GM12875 (cell line): ENCODE measurements around the gene SPRR2A.
"Not testable (repeated sequence)": the region's sequence is repeated elsewhere in the genome, so short reads cannot be mapped to it uniquely, and the experiment has no call there.

Source experiments
- H3K4me3 ChIP-seq: one replicate; pipeline ENCODE4 v1.5.1; 2011; ENCODE audit warnings: low read depth, low read length, control low read depth
- CTCF ChIP-seq: IDR thresholded peaks from 2 replicates; pipeline ENCODE4 v1.5.1; 2011; ENCODE audit warnings: low read depth, mild to moderate bottlenecking, control low read depth, inconsistent platforms, low read length, moderate library complexity, borderline replicate concordance; ENCODE audit not compliant: insufficient read depth

The SPRR2A gene

DNA sequence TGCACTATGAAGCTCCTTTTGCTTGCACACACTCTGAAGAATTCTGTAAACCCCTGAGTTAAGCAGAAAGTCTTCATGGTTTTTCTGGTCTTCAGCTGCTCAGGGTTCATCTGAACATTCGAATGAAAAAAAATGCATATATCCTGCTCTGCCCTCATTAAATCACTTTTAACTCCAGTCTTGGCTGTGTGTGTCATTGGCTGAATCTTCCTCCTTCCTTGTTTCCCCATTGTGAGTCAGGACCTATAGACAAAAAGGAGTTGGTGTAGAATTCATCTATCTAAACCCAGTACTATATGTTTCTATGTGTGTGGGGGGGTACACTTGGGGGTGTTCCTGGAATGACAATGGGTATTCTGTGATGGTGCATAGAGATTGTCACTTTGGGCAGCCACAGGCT lies 32.9 kb downstream of the SPRR2A start:
- no peak for TF ChIP-seq CTCF
- H3K4me3 ChIP-seq, result no peak overlapping the region

DNA sequence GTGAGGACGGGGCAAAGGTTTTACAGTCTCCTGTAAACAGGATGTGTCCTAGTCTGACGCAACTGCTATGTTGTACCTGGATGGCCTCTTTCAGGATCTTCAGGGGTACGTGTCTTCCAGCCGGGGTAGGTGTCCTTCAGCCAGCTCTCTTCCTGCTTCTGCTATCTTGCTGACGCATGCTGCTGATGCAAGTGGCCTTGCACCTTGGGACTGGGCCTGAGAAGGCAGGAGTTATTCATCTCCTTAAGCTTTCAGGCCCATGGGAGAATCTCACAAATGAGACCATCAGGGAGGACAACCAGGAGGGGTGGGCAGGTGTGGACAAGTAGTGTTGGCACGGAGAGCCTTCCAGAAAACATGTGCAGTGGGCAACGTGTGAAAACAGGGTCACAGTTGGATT lies 34.2 kb downstream of the SPRR2A start:
- no peak for TF ChIP-seq CTCF
- H3K4me3 ChIP-seq, result no peak overlapping the region

DNA sequence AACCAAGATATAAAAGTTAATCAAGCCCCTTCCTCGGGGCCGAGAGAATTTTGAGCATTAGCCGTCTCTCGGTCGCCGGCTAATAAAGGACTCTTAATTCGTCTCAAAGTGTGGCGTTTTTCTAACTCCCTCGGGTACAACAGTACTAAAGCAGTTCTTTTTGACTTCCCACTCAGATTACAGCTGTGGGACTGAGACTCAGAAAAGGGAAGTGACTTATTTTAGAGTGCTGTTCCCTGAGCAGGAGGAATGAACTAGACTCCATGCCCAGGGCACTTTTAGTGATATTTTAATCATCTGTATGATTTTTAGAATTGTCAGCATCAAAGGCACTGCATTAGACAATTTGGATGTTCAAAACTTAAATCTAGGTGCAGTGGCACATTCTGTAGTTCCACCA lies 35.0 kb downstream of the SPRR2A start:
- not testable (repeated sequence) for H3K4me3 ChIP-seq

DNA sequence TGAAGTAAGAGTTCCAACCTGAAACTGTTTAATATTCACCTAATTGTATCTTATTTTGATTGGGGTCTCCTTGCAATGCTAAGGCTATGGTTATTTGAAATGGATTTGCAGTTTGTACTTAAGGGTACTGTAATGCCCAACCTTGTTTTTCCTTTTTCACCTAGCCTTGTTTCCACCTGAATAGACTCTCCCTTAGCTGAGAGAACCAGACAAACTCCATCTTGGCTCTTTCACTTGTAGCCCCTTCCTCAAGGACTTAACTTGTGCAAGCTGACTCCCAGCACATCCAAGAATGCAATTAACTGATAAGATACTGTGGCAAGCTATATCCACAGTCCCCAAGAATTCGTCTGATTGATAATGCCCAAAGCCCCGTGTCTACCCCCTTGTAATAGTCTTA lies 35.5 kb downstream of the SPRR2A start:
- not testable (repeated sequence) for H3K4me3 ChIP-seq

DNA sequence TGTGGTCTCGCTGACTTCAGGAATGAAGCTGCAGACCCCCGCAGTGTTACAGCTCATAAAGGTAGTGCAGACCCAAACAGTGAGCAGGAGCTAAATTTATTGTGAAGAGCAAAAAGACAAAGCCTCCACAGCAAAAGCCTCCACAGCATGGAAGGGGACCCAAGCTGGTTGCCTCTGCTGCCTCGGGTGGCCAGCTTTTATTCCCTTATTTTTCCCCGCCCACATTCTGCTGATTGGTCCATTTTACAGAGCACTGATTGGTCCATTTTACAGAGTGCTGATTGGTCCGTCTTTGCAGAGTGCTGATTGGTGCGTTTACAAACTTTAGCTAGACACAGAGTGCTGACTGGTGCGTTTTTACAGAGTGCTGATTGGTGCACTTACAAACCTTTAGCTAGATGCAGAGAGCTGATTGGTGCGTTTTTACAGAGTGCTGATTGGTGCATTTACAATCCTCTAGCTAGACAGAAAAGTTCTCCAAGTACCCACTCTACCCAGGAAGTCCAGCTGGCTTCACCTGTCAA lies 46.0 kb downstream of the SPRR2A start:
- H3K4me3 ChIP-seq, result not testable (repeated sequence)
